HCT116 (cell line): ENCODE results near the gene CSAD. TPM values are rescaled to one million over a fixed set of nuclear protein-coding genes. Genes with fewer than 3 reads are reported as not detected.

ENCODE experiments used
- ATAC-seq: fragments of 200-7000 bp; cut with Tn5 transposase; 2 replicates; pipeline ENCODE4 v1.9.1; 2020; ENCODE audit warnings: mild to moderate bottlenecking, moderate library complexity
- BruUV-seq: library from RNA; stranded (reverse); fragments of 400-500 nt; replicated peaks from 2 replicates; lab custom pipeline; 2021; lab: Mats Ljungman, UMichigan
- CTCF ChIA-PET: fragments of 300-600 bp; sonication (Branson Sonifier 250); formaldehyde crosslinking; loops from one replicate; lab custom pipeline; 2021; ENCODE audit warnings: antibody characterized with exemption; lab: Charles Lee
- POLR2A ChIA-PET: fragments of 300-600, 350-600 bp; sonication (Branson Sonifier 250); formaldehyde crosslinking; loops from one replicate; lab custom pipeline; 2021; ENCODE audit warnings: antibody characterized with exemption; lab: Charles Lee
- RAD21 ChIA-PET, 2 experiments: fragments of 300-600 bp; sonication (Branson Sonifier 250); formaldehyde crosslinking; loops; one replicate each; lab custom pipeline; 2023; ENCODE audit warnings: low total read pairs in 2 of 2; ENCODE audit not compliant: uncharacterized antibody in 2 of 2, unreplicated experiment in 2 of 2, low non-redundant PET in 1 of 2; lab: Charles Lee
- DNase-seq: peaks from one replicate; pipeline ENCODE4 v3.0.0-alpha.2; 2010; ENCODE audit warnings: low read depth, low spot score
- H2AFZ ChIP-seq: fragments of 200-600 bp; shearing (Covaris generic), sonication (generic); 2 replicates; pipeline ENCODE4 v1.6.1; 2017; ENCODE audit warnings: low read depth, mixed run types, mixed read lengths, antibody characterized with exemption, low read length; ENCODE audit not compliant: poor library complexity, severe bottlenecking
- H3K27ac ChIP-seq: 2 replicates; pipeline ENCODE4 v1.5.1; 2012; ENCODE audit warnings: low read depth, low read length
- H3K27me3 ChIP-seq: fragments of 200-600 bp; sonication (generic); 2 replicates; pipeline ENCODE4 v1.6.1; 2016; ENCODE audit warnings: mixed run types, low read length, mixed read lengths; ENCODE audit not compliant: insufficient read depth
- H3K36me3 ChIP-seq, 2 experiments: fragments of 200-500 bp in 1 of 2; fragments of 200-600 bp in 1 of 2; sonication (Bioruptor generic) in 1 of 2; sonication (generic) in 1 of 2; 2 replicates each; pipeline versions ENCODE4 v1.5.1 to v1.6.1; 2014 to 2016; ENCODE audit warnings: low read length in 2 of 2, inconsistent platforms in 1 of 2, mixed read lengths in 1 of 2, mixed run types in 1 of 2; ENCODE audit not compliant: insufficient read depth in 2 of 2, control insufficient read depth in 1 of 2
- H3K4me1 ChIP-seq, 2 experiments: fragments of 200-600 bp in 1 of 2; sonication (generic) in 1 of 2; 2 replicates each; pipeline versions ENCODE4 v1.5.1 to v1.6.1; 2012 to 2017; ENCODE audit warnings: low read length in 2 of 2, inconsistent platforms in 1 of 2, mild to moderate bottlenecking in 1 of 2, mixed read lengths in 1 of 2, mixed run types in 1 of 2, moderate library complexity in 1 of 2; ENCODE audit not compliant: insufficient read depth in 2 of 2, control insufficient read depth in 1 of 2
- H3K4me2 ChIP-seq: fragments of 200-600 bp; sonication (generic); 2 replicates; pipeline ENCODE4 v1.6.1; 2017; ENCODE audit warnings: mixed run types, low read length, mixed read lengths
- H3K4me3 ChIP-seq, 2 experiments: fragments of 200-600 bp in 1 of 2; sonication (generic) in 1 of 2; replicated peaks in 1 of 2; 2 replicates each; pipeline ENCODE4 v1.5.1; 2011 to 2016; ENCODE audit warnings: low read length in 2 of 2, control low read depth in 1 of 2, low read depth in 1 of 2, mild to moderate bottlenecking in 1 of 2, mixed read lengths in 1 of 2, mixed run types in 1 of 2
- H3K79me2 ChIP-seq: fragments of 200-600 bp; sonication (generic); 2 replicates; pipeline ENCODE4 v1.6.1; 2017; ENCODE audit warnings: mild to moderate bottlenecking, mixed run types, low read length, moderate library complexity, mixed read lengths; ENCODE audit not compliant: insufficient read depth
- H3K9ac ChIP-seq: fragments of 200-600 bp; sonication (generic); 2 replicates; pipeline ENCODE4 v1.6.1; 2016; ENCODE audit warnings: low read length, mixed read lengths
- H3K9me2 ChIP-seq: fragments of 200-600 bp; sonication (generic), shearing (Covaris generic); 2 replicates; pipeline ENCODE4 v1.6.1; 2017; ENCODE audit warnings: mixed run types, mild to moderate bottlenecking, moderate library complexity; ENCODE audit not compliant: insufficient read depth
- H3K9me3 ChIP-seq, 2 experiments: fragments of 200-500 bp in 1 of 2; fragments of 200-600 bp in 1 of 2; sonication (Bioruptor generic) in 1 of 2; sonication (generic) in 1 of 2; 2 replicates each; pipeline ENCODE4 v1.6.1; 2014 to 2017; ENCODE audit warnings: low read length in 2 of 2, mixed read lengths in 2 of 2, inconsistent platforms in 1 of 2, low read depth in 1 of 2, mild to moderate bottlenecking in 1 of 2, mixed run types in 1 of 2, moderate library complexity in 1 of 2; ENCODE audit not compliant: control insufficient read depth in 1 of 2, insufficient read depth in 1 of 2
- H4K20me1 ChIP-seq: fragments of 200-600 bp; sonication (generic), shearing (Covaris generic); 2 replicates; pipeline ENCODE4 v1.6.1; 2017; ENCODE audit warnings: mixed run types, mild to moderate bottlenecking, moderate library complexity; ENCODE audit not compliant: insufficient read depth
- CEBPB ChIP-seq: IDR thresholded peaks from 2 replicates; pipeline ENCODE4 v1.6.1; 2012; ENCODE audit warnings: low read depth
- CTCF ChIP-seq, 3 experiments: fragments of 200-600 bp in 1 of 3; sonication (generic) in 1 of 3; IDR thresholded peaks in 2 of 3; conservative IDR thresholded peaks in 1 of 3; 2 replicates each; pipeline ENCODE4 v1.5.1; 2012 to 2017; ENCODE audit warnings: low read depth in 2 of 3, low read length in 2 of 3, antibody characterized with exemption in 1 of 3, borderline replicate concordance in 1 of 3, control low read depth in 1 of 3, mild to moderate bottlenecking in 1 of 3, mixed read lengths in 1 of 3, mixed run types in 1 of 3, moderate library complexity in 1 of 3; ENCODE audit not compliant: insufficient read depth in 1 of 3
- POLR2AphosphoS5 ChIP-seq: IDR thresholded peaks from 2 replicates; pipeline ENCODE4 v1.6.1; 2011; ENCODE audit warnings: mild to moderate bottlenecking, low read depth, low read length, moderate library complexity
- SRF ChIP-seq: IDR thresholded peaks from 2 replicates; pipeline ENCODE4 v1.6.1; 2012; ENCODE audit warnings: low read depth
- ZBTB33 ChIP-seq: IDR thresholded peaks from 2 replicates; pipeline ENCODE4 v1.6.1; 2011; ENCODE audit warnings: mild to moderate bottlenecking, low read length, moderate library complexity; ENCODE audit not compliant: insufficient replicate concordance; ENCODE audit errors: extremely low read depth
- intact Hi-C: fragments of 100-400 bp; cut with micrococcal nuclease; formaldehyde crosslinking; loops from 2 replicates; pipeline ENCODE4 v1.10.0; 2022
- total RNA-seq: library from RNA; stranded (reverse); gene quantifications from one replicate; pipeline ENCODE4 v1.2.1, GENCODE V29; 2021; ENCODE audit not compliant: unreplicated experiment

Gene CSAD
- total RNA-seq, 1 experiment from 2014 or later = 20.3 TPM

GRCh38 chr12:53160673-53161072 lies 20.1 kb downstream of the CSAD start:
- Histone ChIP-seq H4K20me1 (no peaks in the 10 kb centered on the region), H3K27me3 (no peaks in the 10 kb centered on the region), H3K4me2 (no peak overlapping the region), H3K4me1 (peaks cover 3 to 15% of the 10 kb centered on the region in 2 experiments; a peak in 3 of 4 replicates), H3K27ac (no peak overlapping the region), H3K9ac (no peak overlapping the region), H3K4me3 (no peak overlapping the region), H2AFZ (no peak overlapping the region), H3K9me3 (no peaks in the 10 kb centered on the region), H3K79me2 (no peaks in the 10 kb centered on the region), H3K36me3 (no peaks in the 10 kb centered on the region), H3K9me2 (no peaks in the 10 kb centered on the region)
- no peak for TF ChIP-seq SRF
- no peak for TF ChIP-seq POLR2AphosphoS5
- TF ChIP-seq ZBTB33 = no peak
- TF ChIP-seq CEBPB = no peak
- TF ChIP-seq CTCF (IDR thresholded peaks at IDR 0.05 in 2 of 3, conservative IDR thresholded peaks at IDR 0.05 in 1 of 3; ENCODE audit: borderline replicate concordance in 1 of 3, insufficient read depth in 1 of 3, low read depth in 2 of 3, low read length in 2 of 3) = no peak
- RAD21 ChIA-PET = interaction anchor here in 1 of 2 experiments (0.6 kb wide), 1 partner anchor 81 kb away, joined by 4 read pairs; the partner anchor contains the start of gene SPRYD3
- ATAC-seq (no peak), DNase-seq (no peak)
- no TSS peak for BruUV-seq
- intact Hi-C loops = no loop called here
- CTCF ChIA-PET = interaction anchor here (1.0 to 3.4 kb wide), 4 partner anchors 29 to 161 kb away, joined by 4 to 34 read pairs (median 10); partner anchors contain the start of gene AAAS
- POLR2A ChIA-PET = interaction anchor here (0.6 kb wide), 1 partner anchor 48 kb away, joined by 3 read pairs; no protein-coding TSS in a partner anchor
